SK-N-SH treated with all-trans-retinoic acid at 6 μM for 48 hours (cell line): Measurements from ENCODE around the gene TTBK2.

Experiments used
- ARNTL ChIP-seq: fragments of 450-650 bp; formaldehyde crosslinking; IDR thresholded peaks from 2 replicates; pipeline ENCODE4 v1.5.0; 2020; ENCODE audit warnings: low read depth, mild to moderate bottlenecking, moderate library complexity, borderline replicate concordance
- CREB5 ChIP-seq: fragments of 250-450 bp; sonication (Bioruptor Pico); IDR thresholded peaks from 2 replicates; pipeline ENCODE4 v1.5.1; 2020; ENCODE audit warnings: low read depth, mild to moderate bottlenecking, moderate library complexity
- ESRRG ChIP-seq: fragments of 250-450 bp; sonication (Bioruptor Pico); IDR thresholded peaks from 2 replicates; pipeline ENCODE4 v1.6.1; 2021; ENCODE audit warnings: mild to moderate bottlenecking
- GLIS3 ChIP-seq: fragments of 250-450 bp; sonication (Bioruptor Pico); IDR thresholded peaks from 2 replicates; pipeline ENCODE4 v1.5.0; 2020; ENCODE audit warnings: mild to moderate bottlenecking, moderate library complexity
- OSR1 ChIP-seq: fragments of 250-450 bp; sonication (Bioruptor Pico); IDR thresholded peaks from 2 replicates; pipeline ENCODE4 v1.8.0; 2022; ENCODE audit warnings: moderate library complexity, mild to moderate bottlenecking, inconsistent platforms
- PATZ1 ChIP-seq: fragments of 250-450 bp; sonication (Bioruptor Pico); IDR thresholded peaks from 2 replicates; pipeline ENCODE4 v1.8.0; 2020; ENCODE audit warnings: mild to moderate bottlenecking, moderate library complexity, borderline replicate concordance
- RARB ChIP-seq: fragments of 250-450 bp; sonication (Bioruptor Pico); IDR thresholded peaks from 2 replicates; pipeline ENCODE4 v1.8.0; 2021; ENCODE audit warnings: mild to moderate bottlenecking, moderate library complexity
- SNAI2 ChIP-seq: fragments of 250-450 bp; sonication (Bioruptor Pico); IDR thresholded peaks from 2 replicates; pipeline ENCODE4 v1.5.0; 2020; ENCODE audit warnings: mild to moderate bottlenecking, moderate library complexity
- ZFP3 ChIP-seq: fragments of 250-450 bp; sonication (Bioruptor Pico); IDR thresholded peaks from 2 replicates; pipeline ENCODE4 v1.5.0; 2020; ENCODE audit warnings: mild to moderate bottlenecking, moderate library complexity
- ZFP30 ChIP-seq: fragments of 450-650 bp; formaldehyde crosslinking; IDR thresholded peaks from 2 replicates; pipeline ENCODE4 v1.5.0; 2022; ENCODE audit warnings: mild to moderate bottlenecking, moderate library complexity
- ZNF8 ChIP-seq: fragments of 450-650 bp; formaldehyde crosslinking; IDR thresholded peaks from 2 replicates; pipeline ENCODE4 v1.5.0; 2020; ENCODE audit warnings: mild to moderate bottlenecking, moderate library complexity

- TF ChIP-seq CREB5 (CRISPR knock-in tag) (no peak), ZFP3 (CRISPR knock-in tag) (no peak), PATZ1 (CRISPR knock-in tag) (no peak), ARNTL (CRISPR knock-in tag) (no peak), SNAI2 (CRISPR knock-in tag) (no peak), ZNF8 (CRISPR knock-in tag) (no peak), GLIS3 (no peak), ZFP30 (CRISPR knock-in tag) (no peak), RARB (CRISPR knock-in tag) (no peak), OSR1 (CRISPR knock-in tag) (no peak), ESRRG (CRISPR knock-in tag) (no peak)
Measured at GRCh38 chr15:42826251-42826890, 94.2 kb downstream of the TTBK2 start.
